ENCODE measurements around the gene IFT122. TPM values are rescaled to one million over a fixed set of nuclear protein-coding genes. Genes with fewer than 3 reads are reported as not detected.

The IFT122 gene
- total RNA-seq, 1 donor from 2014 or later, result 20.6 TPM

- Mint-ChIP-seq H3K27me3 (ENCODE audit: unreplicated experiment) (peaks cover 5% of the 10 kb centered on the region), H3K36me3 (ENCODE audit: unreplicated experiment) (no peaks in the 10 kb centered on the region), H3K4me3 (ENCODE audit: unreplicated experiment) (peak overlapping the region; percentile 99), H3K9me3 (ENCODE audit: unreplicated experiment) (peaks cover 10% of the 10 kb centered on the region), H3K27ac (ENCODE audit: unreplicated experiment) (peak overlapping the region; percentile 99), H3K4me1 (ENCODE audit: low read depth, unreplicated experiment) (peaks cover 9% of the 10 kb centered on the region)
- peak; percentile 29 for DNase-seq
- TF ChIP-seq CTCF (IDR thresholded peaks at IDR 0.05; ENCODE audit: partially characterized antibody, unreplicated experiment), result no peak
Observed at GRCh38 chr3:129398803-129399144, 41.2 kb upstream of the IFT122 start.

- DNase-seq, result peak; percentile 68
- Mint-ChIP-seq H3K27me3 (ENCODE audit: unreplicated experiment) (peaks cover 5% of the 10 kb centered on the region), H3K9me3 (ENCODE audit: unreplicated experiment) (peaks cover 10% of the 10 kb centered on the region), H3K27ac (ENCODE audit: unreplicated experiment) (peak overlapping the region; percentile 99), H3K36me3 (ENCODE audit: unreplicated experiment) (no peaks in the 10 kb centered on the region), H3K4me1 (ENCODE audit: low read depth, unreplicated experiment) (peaks cover 9% of the 10 kb centered on the region), H3K4me3 (ENCODE audit: unreplicated experiment) (peak overlapping the region; percentile 99)
- TF ChIP-seq CTCF (IDR thresholded peaks at IDR 0.05; ENCODE audit: partially characterized antibody, unreplicated experiment), result peak; percentile 56
Observed at GRCh38 chr3:129399145-129399894, 40.7 kb upstream of the IFT122 start.

- Mint-ChIP-seq H3K4me1 (ENCODE audit: low read depth, unreplicated experiment) (peaks cover 9% of the 10 kb centered on the region), H3K36me3 (ENCODE audit: unreplicated experiment) (no peaks in the 10 kb centered on the region), H3K4me3 (ENCODE audit: unreplicated experiment) (peak overlapping the region; percentile 99), H3K27me3 (ENCODE audit: unreplicated experiment) (peaks cover 4% of the 10 kb centered on the region), H3K9me3 (ENCODE audit: unreplicated experiment) (peaks cover 10% of the 10 kb centered on the region), H3K27ac (ENCODE audit: unreplicated experiment) (no peak overlapping the region)
- TF ChIP-seq CTCF (IDR thresholded peaks at IDR 0.05; ENCODE audit: partially characterized antibody, unreplicated experiment), result peak; percentile 2
- no peak for DNase-seq
Observed at GRCh38 chr3:129399895-129400357, 40.1 kb upstream of the IFT122 start.

GRCh38 chr3:129402210-129402609 lies 37.8 kb upstream of the IFT122 start:
- Mint-ChIP-seq H3K27ac (ENCODE audit: unreplicated experiment) (no peak overlapping the region), H3K36me3 (ENCODE audit: unreplicated experiment) (no peaks in the 10 kb centered on the region), H3K9me3 (ENCODE audit: unreplicated experiment) (peaks cover 7% of the 10 kb centered on the region)

More at GRCh38 chr3:129402210-129402609, 37.8 kb upstream of the IFT122 start:
- TF ChIP-seq CTCF (IDR thresholded peaks at IDR 0.05; ENCODE audit: partially characterized antibody, unreplicated experiment), result no peak
- no peak overlapping the region for H3K4me3 Mint-ChIP-seq (ENCODE audit: unreplicated experiment)
- DNase-seq, result no peak
- peaks cover 4% of the 10 kb centered on the region for H3K27me3 Mint-ChIP-seq (ENCODE audit: unreplicated experiment)
- H3K4me1 Mint-ChIP-seq (ENCODE audit: low read depth, unreplicated experiment), result peaks cover 9% of the 10 kb centered on the region

Measured in glutamatergic neuron (in vitro differentiated cells).